KBM-7 (cell line): ENCODE measurements around the gene PRRG3.
"Not testable (repeated sequence)": the region's sequence is repeated elsewhere in the genome, so short reads cannot be mapped to it uniquely, and the experiment has no call there.

ENCODE experiments used
- DNase-seq: peaks from one replicate; pipeline ENCODE4 v3.0.0-alpha.2; 2015
- in situ Hi-C: fragments of 300-500 bp; cut with MboI; formaldehyde crosslinking; loops from 2 replicates; pipeline ENCODE4 v1.14.3; 2020; ENCODE audit warnings: low sequenced_read_pairs, low pct_unique_long_range_greater_than_20kb, mixed read lengths

PRRG3 gene

GRCh38 chrX:151694661-151695582 lies at the start of gene PRRG3:
PRRG3 (plus strand) TSS chrX:151695458; CDS start chrX:151698815, 3,357 bp downstream.
- in situ Hi-C loops: loop anchor here (25.0 kb wide), 2 partner anchors 533 to 933 kb away; no protein-coding TSS in a partner anchor
- no peak for DNase-seq

GRCh38 chrX:151675121-151675746 lies 20.0 kb upstream of the PRRG3 start:
- in situ Hi-C loops: loop anchor here (25.0 kb wide), 2 partner anchors 513 to 913 kb away; no protein-coding TSS in a partner anchor
- DNase-seq: no peak

DNA sequence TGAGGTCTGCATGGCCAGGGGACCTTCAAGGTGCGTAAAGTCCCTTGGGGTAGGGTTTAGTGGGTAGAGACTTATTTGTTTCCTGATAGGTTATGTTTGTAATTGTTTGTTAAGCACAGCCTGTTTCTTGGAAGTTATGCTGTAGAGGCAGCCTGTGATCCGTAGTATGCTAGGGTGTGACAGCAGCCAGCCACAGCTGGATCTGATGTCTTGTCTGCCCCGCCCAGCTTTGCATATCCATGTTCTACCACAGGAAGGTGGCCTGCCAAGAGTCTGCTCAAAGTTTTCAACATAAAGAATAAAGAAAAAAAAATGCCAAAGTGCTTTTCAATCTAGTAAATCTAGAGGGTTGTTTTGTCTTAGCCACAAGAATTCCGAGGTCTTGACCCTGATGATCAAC lies 19.1 kb upstream of the PRRG3 start:
- in situ Hi-C loops: loop anchor here (25.0 kb wide), 2 partner anchors 514 to 914 kb away; no protein-coding TSS in a partner anchor
- no peak for DNase-seq

- DNase-seq: no peak
- in situ Hi-C loops: loop anchor here (25.0 kb wide), 2 partner anchors 518 to 918 kb away; no protein-coding TSS in a partner anchor
These were observed 15.4 kb upstream of the PRRG3 start for GRCh38 chrX:151679798-151680402.

GRCh38 chrX:151680805-151681204 lies 14.5 kb upstream of the PRRG3 start:
- peak; percentile 72 for DNase-seq
- in situ Hi-C loops: loop anchor here (25.0 kb wide), 2 partner anchors 519 to 919 kb away; no protein-coding TSS in a partner anchor

- DNase-seq: no peak
These were observed 7.6 kb upstream of the PRRG3 start for GRCh38 chrX:151687635-151688034.

DNA sequence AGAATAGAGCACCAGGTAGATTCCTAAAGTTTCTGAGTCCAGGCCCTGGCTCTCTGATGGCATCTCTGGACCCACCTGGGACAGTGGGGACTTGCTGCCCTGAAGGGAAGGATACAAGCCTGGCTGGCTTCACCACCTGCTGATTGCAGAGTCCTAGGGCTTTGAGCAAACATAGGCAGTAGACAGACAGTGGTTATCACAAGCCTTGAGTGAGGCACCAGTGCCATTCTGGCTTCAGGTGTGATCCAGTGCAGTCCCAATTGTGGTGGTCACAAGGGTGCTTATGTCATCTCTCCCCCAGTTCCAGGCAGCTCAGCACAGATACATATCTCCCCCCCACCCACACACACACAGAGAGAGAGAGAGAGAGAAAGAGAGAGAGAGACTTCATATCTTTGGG lies 6.6 kb upstream of the PRRG3 start:
- in situ Hi-C loops: loop anchor here (25.0 kb wide), 2 partner anchors 526 to 926 kb away; no protein-coding TSS in a partner anchor
- no peak for DNase-seq

More at GRCh38 chrX:151687635-151688034, 7.6 kb upstream of the PRRG3 start:
- in situ Hi-C loops: loop anchor here (25.0 kb wide), 2 partner anchors 525 to 925 kb away; no protein-coding TSS in a partner anchor

DNA sequence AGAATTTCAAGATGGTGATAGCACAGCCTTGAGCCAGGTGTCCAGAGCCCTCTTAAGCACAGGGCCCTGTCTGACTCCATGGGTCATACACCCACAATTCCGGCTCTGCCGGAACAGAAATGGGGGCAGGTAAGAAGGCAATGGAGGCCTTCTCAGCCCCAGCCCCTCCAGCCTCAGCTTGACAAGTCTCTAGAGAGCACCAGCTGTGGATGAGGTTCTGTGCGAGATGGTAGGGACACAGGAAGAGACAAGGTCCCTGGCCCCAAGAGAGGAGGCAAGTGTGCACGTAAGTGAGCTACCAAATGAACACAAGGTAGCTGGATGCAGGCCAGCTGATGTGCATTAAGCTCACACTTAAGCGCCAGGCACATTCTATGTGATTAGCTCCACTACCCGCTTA lies 2.4 kb upstream of the PRRG3 start:
- in situ Hi-C loops: loop anchor here (25.0 kb wide), 2 partner anchors 531 to 931 kb away; no protein-coding TSS in a partner anchor
- DNase-seq: no peak

- in situ Hi-C loops: loop anchor here (25.0 kb wide), 2 partner anchors 532 to 932 kb away; no protein-coding TSS in a partner anchor
- no peak for DNase-seq
These were observed 1.1 kb upstream of the PRRG3 start for GRCh38 chrX:151694121-151694520.

- no peak for DNase-seq
- in situ Hi-C loops: loop anchor here (25.0 kb wide), 2 partner anchors 533 to 933 kb away; no protein-coding TSS in a partner anchor
These were observed 504 bp downstream of the PRRG3 start for GRCh38 chrX:151695583-151696340.

- in situ Hi-C loops: loop anchor here (25.0 kb wide), 2 partner anchors 535 to 935 kb away; no protein-coding TSS in a partner anchor
These were observed 1.8 kb downstream of the PRRG3 start for GRCh38 chrX:151697082-151697481.

DNA sequence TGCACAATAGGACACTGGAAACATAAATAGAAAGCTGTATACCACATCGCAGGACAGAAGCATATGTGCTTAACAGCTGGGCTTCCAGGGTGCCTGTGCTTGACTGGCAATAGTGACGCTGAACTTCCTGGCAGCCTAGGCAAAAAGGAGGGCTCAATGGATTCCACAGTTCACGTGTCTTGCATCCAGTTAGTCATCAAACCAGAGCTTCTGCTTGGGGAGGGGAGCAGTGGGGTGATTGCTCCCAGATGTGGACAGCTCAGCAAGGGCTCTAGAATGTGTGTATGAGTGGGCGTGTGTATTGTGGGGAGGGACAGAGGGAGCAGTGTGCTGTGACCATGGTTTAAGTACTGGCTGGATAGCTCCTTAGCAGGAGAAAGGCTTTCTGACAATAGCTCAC lies 2.3 kb downstream of the PRRG3 start:
- in situ Hi-C loops: loop anchor here (25.0 kb wide), 2 partner anchors 535 to 935 kb away; no protein-coding TSS in a partner anchor

More at GRCh38 chrX:151697082-151697481, 1.8 kb downstream of the PRRG3 start:
- not testable (repeated sequence) for DNase-seq

DNA sequence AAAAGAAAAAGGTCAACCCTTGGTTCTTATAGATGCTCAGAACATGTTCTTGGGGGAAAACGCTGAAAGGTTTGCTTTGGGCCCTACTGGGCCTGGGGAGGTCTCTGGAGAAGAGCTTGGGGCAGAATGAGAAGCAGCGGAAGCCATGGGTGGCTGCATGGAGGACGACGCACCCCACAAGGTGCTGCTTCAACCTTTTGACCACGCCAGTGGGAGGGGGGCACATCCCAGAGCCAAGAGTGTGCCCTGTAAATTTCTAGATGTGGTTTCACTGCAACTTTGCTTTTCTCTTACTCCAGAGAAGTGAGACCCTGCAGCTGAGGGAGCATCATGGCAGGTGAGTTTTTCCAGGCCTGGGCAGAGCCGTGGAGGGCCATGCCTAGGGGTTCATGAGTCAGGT lies 3.2 kb downstream of the PRRG3 start:
- no peak for DNase-seq
- in situ Hi-C loops: loop anchor here (25.0 kb wide), 2 partner anchors 536 to 936 kb away; no protein-coding TSS in a partner anchor

More for the DNA sequence above, 2.3 kb downstream of the PRRG3 start:
- DNase-seq: no peak

DNA sequence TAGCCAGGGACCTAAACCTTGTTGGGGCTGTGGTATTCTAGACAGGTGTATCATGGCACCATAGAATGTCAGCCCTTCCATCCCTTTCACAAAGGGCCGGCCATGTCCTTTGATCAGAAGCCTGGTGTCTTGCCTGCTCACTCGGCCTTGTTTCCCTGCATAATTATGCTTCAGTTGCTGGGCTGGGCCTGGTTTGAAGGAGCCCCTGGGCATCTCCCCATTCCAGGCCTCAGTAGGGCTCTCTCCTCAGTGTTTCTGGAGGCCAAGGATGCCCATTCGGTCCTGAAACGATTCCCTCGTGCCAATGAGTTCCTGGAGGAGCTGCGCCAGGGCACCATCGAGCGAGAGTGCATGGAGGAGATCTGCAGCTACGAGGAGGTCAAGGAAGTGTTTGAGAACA lies 4.5 kb downstream of the PRRG3 start:
- no peak for DNase-seq
- in situ Hi-C loops: loop anchor here (25.0 kb wide), 2 partner anchors 537 to 937 kb away; no protein-coding TSS in a partner anchor

DNA sequence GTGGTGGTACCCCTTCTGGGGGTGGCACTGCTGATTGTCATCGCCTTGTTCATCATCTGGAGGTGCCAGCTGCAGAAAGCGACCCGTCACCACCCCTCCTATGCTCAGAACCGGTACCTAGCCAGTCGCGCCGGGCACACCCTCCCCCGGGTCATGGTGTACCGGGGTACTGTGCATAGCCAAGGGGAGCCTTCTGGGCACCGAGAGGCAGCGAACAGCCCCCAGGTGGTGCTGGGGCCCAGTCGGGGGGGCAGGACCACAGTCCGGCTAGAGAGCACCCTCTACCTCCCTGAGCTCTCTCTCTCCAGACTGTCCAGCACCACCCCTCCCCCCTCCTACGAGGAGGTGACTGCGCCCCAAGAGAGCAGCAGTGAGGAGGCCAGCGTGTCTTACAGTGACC lies 5.3 kb downstream of the PRRG3 start:
- no peak for DNase-seq
- in situ Hi-C loops: no loop called here

DNA sequence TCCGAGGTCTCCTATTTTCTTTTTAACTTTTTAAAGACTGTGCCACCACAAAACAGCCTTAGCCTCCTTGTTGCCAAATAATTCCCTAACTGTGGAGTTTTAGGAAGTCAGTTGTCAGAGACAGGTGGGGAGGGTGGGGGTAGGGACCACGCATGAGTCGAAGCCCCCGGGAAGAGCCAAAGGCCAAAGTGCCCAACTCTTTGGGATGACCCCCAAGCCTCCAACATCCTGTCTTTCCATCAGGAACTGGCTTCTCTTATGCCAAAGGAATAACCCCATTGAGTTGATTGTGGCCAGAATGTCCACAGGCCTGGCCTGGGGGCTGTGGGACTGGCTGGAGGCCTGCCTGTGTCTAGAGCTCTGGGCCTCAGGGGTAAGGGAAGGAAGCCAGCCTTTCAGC lies 5.8 kb downstream of the PRRG3 start:
- in situ Hi-C loops: no loop called here
- DNase-seq: no peak

DNA sequence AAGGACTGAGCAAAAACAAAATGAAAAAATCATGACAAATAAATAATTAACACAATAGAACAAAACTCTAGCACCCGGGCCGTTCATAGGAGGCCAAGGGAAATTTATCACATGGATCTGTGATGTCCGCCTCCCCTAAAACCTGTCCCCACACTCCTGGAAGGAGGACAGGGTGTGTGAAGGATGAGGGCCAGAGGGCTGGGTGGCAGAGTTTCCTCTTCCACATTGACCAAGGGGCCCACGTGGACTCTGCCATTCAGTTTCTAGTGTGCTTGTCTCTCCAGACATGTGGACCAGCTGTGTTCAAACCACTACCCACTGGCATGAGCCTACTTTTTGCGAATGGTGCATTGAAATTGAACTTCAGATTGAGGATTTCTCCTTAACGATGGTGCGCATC lies 6.3 kb downstream of the PRRG3 start:
- in situ Hi-C loops: no loop called here
- no peak for DNase-seq

DNA sequence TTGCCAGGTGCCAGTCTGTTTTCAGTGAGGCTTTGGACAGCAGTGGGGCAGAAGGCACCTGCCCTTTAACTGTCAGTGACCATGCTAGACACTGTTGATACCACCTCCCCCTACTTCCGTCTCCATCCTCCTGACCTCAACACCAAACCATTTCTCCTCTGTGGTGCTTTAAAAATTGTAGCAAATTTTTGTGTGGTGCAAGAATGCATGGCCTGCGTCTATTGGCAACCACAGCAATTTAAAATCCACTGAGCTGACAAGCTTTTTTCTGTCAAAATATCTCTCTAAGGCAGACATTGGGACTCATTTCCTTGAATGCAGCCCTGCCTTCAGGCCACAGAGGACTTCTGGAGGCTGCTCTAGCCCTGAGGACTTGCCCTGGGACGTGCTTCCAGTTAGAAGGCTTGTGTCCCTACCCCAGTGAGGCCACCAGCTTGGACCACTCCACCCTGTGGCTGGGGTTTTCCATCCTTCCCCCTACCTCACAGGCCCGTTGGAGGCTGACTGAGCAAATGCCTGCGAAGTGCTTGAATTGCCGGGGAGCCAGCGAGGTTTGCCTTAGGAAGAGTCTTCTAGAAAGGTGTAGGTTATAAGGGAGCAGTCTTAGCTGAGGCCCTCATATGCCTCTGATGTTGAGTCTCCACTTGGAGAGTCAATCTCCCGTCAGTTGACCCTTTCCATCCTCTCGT lies 6.9 kb downstream of the PRRG3 start:
- no peak for DNase-seq
- in situ Hi-C loops: no loop called here
